ENCODE data around the gene STIM1.

DNA sequence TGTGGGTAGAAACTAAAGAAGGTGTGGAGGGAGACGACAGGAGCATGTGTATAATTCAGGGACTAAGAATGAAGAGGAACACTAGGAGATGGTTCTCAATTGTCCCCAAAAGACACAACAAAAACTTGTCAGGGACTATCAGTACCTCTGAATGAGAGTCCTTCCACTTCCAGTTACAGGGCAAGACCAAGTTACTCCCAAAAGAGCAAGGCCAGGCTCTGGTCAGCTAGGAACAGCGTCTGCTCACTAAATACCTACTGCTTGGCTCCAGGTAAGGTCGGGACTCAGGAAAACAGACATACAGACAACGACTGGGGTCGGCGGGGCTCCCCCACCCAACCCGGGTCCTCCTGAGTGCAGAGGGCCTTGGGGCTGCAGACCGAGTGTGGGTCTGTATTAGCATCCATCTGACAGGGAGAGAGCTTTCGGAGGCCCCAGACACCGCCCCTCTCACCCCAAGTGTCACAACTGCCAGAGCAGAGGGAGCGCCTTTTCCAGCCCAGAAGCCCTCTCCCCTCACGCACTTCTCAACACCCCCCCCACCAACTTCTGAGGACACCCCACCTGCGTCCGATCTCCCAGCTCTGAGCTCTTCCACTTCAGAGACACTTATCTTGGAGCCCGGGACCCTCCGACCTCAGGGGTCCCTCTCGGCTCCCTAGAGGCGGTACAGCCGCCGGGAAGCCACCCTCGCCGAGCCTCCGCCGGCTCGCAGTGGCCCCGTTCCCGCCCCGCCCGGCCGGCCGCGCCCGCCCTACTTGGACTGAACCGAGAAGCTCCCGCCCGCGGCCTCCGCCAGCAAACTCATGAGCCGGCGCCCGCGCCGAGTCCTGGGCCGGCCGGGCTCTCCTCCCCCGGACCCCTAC is 15.2 kb upstream of the STIM1 start:
- TF ChIP-seq EZH2phosphoT487 (conservative IDR thresholded peaks at IDR 0.05; ENCODE audit: low read length), result no peak
- TF ChIP-seq, protein P1, sequence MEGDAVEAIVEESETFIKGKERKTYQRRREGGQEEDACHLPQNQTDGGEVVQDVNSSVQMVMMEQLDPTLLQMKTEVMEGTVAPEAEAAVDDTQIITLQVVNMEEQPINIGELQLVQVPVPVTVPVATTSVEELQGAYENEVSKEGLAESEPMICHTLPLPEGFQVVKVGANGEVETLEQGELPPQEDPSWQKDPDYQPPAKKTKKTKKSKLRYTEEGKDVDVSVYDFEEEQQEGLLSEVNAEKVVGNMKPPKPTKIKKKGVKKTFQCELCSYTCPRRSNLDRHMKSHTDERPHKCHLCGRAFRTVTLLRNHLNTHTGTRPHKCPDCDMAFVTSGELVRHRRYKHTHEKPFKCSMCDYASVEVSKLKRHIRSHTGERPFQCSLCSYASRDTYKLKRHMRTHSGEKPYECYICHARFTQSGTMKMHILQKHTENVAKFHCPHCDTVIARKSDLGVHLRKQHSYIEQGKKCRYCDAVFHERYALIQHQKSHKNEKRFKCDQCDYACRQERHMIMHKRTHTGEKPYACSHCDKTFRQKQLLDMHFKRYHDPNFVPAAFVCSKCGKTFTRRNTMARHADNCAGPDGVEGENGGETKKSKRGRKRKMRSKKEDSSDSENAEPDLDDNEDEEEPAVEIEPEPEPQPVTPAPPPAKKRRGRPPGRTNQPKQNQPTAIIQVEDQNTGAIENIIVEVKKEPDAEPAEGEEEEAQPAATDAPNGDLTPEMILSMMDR (IDR thresholded peaks at IDR 0.05; ENCODE audit: insufficient read depth, low read length, poor library complexity, severe bottlenecking), result no peak

Measured in SU-DHL-6 (cell line).